Iris pigment epithelial cell (primary cell): Measurements from ENCODE around the gene ACOT11.

Source experiments
- DNase-seq: peaks from one replicate; pipeline ENCODE4 v3.0.0-alpha.2; 2011; ENCODE audit warnings: low read depth

The ACOT11 gene

DNA sequence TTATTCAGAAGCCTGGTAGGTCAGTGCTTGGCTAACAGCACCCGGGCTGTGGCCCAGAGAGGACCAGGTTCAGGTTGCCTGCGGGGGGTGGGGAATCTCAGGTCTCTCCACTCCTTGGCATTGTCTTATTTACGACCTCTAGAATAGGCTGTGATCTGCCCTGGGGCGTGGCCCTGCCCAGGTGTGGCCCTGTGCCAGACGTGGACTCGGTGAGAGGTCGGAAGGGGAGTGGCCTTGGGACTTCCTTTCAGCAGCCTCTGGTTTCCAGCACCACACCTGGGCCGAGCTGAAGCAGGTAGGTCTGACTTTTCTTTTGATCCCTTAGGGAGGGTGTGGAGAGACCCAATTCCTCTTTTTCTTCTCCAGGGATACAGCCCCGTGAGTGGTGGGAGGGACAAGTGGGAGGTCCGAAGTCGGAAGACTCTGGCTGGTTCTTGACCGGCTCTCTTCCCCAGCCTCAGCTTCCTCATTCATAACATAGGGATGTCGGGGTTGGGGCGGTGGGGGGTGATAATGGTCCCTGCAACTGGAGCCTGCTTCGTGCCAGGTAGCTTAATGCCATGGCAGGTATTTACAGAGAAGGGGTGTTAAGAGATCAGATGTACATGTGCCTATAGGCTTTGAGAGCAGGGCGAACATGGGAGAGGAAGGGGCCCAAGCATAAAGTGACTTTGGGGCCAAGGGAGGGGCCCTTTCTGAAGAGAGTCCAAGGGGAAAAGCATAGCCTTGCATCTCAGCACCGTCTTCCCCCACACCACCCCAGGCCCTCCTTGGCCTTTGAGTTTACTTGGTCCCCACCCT is 16.5 kb downstream of the ACOT11 start:
- no peak for DNase-seq

DNA sequence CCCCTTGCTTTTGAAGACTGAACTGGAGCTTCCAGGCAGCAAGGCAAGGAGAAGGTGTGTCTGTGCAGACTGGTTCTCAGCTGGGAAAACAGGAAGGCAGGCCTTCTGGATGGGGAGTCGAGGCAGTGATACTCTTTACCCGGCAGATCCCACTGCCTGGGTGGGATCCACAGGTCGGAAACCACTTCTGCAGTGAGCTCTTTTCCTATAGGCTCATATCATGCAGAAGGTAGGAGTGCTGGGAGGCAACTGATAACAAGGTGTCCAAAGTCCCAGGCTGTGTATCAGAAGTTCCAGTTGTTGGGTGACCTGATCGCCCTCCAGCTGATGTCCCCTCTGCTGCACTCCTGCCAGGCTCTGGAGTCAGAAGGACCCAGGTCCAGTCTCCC is 17.1 kb downstream of the ACOT11 start:
- no peak for DNase-seq

DNA sequence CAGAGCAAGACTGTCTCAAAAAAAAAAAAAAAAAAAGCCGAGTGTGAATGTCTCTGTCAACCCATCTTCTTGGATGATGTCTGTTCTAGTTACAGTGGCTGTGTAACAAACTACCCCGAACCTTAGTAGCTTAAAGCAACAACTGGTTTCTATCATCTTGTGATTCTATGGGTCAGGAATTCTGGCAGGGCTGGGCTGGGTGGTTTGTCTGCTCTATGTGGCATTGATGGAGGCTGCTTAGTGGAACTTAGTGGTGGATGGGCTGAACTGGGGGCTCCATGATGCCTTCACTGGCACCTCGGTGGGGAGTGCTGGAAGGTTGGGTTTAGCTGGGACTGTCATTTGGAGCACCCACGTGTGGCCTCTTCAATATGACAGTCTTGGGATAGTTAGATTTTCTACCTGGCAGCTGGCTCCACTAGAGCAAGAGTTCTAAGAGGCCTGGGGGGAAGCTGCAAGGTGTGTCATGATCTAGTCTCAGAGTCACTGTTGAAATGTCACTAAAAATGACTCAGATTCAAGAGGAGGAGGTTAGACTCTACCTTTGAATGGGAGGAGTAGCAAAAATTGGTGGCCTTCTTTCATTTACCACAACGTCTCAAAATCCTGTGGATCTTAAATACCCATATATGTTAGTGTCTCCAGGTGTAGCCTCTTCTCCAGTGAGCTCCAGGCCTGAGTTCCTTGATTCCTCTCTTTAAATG is 18.6 kb downstream of the ACOT11 start:
- DNase-seq = no peak

DNA sequence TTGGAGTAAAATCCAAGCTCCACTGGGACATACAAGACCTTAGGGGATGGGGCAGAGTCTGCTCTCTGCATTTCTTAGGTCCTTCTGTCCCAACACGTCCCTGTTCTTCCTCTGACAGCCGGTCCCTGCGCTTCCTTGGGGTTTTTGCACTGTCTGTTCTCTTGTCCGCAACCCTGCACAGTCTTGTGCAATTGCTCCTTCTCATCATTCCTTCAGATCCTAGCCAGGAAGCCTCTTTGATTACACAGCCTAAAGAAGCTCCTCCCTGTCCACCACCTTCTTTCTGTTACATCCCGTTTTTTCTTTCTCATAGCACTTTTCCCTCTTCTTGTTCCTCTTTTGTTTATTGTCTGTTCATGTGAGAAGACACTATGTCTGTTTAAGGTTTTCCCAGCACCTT is 19.9 kb downstream of the ACOT11 start:
- peak; percentile 70 for DNase-seq

DNA sequence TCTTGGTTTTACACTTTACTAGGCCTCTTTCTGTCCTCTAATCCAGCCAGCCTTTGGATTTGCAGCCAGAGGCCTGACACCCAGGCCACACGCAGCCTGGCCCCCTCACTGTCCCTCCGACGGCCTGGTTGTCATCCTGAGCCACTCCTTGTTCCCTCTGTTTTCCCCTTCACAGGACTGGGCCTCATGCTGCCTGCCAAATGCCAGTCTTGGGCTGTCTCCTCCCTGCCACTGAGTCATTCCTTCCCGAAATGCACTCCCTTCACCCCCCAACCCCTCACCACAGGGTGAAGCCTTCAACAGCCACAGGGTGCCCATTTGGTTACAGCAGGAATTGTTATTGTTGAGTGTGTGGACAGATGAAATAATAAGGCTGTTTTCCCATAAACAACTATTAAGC is 21.3 kb downstream of the ACOT11 start:
- peak; percentile 17 for DNase-seq

DNA sequence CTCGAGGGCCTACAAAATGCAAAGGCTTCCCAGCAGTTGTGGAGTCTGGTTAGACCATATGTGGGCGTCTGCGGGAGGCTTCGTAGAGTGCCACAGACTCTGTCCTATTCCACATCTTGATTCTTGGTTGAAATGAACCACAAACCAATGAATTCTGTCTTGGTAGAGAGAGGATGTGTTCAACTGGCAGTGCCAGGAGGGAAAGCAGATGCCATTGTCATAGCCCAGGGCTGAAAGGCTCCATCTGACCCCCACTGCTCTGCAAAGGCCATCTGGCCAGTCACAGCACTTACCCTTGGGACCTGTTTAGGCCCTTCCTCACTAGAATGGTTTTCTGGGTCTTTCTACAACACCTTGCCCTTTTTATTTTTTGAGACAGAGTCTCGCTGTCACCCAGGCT is 22.1 kb downstream of the ACOT11 start:
- DNase-seq = no peak

DNA sequence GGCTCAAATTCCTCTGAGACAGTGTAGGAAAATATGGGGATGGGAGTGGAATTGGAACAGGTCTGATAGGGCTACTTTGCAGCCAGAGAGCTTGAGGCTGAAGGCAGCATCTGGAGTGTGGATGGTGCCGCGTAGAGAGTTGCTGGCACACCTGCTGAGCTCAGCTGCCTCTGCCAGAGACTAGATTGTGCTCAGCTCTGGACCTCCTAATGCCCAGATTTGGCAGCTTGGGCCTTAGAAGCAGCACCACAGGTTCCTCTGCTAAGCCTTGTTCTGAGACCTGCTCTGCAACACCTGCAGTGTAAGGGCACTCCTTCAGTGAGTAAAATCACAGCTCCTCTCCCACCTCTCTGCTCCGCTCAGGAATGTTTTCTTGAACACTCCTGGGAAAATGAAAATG is 23.3 kb downstream of the ACOT11 start:
- no peak for DNase-seq

DNA sequence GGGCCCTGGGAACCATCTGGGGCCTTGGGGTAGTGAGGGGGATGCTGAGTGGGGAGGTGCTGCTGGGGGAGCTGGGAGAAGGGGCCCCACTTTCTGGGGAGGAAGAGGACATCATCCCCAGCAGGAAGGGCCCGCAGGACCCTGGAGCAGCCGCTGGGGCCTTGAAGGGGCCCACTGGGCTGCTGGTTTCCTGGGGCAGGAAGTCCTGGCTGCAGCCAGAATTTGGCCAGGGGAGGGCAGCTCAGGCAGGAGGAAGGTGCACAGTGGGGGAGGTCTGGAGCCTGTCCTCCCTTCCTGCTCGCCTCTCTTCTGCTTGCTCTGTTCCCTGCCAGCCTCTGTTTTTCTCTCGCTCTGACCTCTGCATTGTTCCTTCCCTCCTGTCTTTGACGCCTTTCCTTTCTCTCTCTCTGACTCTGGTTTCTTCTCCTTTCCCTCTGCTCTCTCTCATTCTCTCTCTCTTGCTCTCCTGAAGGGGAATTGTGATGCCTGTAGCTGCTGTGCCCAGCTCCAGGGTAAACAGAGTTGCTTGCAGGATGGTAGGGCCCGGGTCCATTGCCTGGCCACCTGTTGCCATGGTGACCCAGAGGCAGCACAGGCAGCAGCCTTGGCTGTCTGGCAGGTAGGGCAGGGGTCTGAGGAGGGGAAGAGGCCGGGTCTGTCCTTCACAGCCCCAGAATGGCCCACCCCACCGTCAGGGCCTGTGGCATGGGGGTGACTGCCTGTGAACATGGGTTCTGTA is 23.9 kb downstream of the ACOT11 start:
- DNase-seq = no peak

DNA sequence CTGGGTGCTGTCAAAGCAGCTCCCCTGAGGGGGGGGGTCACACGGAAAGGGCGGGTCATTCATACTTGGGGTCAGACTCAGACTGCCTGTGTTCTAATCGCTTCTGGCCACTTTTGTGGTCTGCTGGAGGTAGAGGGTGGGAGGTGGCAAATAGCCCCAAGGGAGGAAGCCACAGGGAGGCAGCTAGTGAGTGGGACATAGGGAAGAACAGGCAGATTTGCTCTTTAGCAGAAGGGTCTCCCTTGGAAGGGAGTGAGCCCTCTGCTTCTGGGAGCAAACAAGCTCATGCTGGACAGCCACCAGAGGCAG is 24.5 kb downstream of the ACOT11 start:
- DNase-seq = no peak

DNA sequence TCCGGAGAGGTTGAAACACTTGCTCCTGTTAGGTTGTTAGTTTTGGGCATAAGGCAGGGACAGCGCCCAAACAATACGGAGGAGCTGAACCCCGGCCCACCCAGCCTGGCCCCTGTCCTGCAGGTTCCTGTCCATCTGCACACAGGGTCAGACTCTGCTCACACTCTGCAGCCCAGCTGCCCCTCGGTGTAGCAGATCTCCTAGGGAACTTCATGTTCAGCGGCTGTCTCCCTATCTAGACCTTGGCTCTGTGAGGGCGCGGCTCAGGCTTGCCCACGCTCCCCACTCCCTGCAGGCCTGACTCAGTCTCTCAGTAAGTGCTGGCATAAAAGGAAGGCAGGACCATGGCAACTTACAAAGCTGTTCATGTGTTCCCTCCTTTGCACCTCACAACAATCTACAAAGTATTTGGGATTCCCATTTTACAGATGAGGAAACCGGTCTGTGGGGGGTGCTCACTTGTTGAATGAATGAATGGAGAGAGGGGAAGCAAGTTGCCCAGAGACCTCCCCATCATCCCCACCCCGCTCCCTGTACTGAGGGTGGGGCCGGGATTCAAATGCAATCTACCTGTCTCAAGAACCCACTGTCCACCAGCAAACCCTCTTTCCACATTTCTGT is 26.2 kb downstream of the ACOT11 start:
- DNase-seq = no peak

DNA sequence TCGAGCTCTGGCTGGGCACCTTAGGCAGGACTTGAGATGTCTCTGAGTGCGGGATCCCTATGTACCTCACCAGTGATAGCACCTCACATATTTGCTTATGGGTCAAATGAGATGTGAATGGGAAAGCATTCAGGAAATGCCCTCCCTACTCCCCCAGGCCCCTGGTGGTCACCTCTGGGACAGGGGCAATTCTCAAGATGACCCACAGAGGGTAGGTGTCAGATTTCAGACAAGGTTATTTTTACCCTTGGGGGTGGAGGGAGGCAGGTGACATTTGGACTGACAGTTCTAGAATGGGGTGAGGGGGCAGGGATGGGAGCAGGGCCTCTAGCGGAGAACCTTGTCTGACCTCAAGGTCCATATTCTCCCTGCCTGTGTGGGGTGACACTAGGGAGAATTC is 27.1 kb downstream of the ACOT11 start:
- DNase-seq = no peak

DNA sequence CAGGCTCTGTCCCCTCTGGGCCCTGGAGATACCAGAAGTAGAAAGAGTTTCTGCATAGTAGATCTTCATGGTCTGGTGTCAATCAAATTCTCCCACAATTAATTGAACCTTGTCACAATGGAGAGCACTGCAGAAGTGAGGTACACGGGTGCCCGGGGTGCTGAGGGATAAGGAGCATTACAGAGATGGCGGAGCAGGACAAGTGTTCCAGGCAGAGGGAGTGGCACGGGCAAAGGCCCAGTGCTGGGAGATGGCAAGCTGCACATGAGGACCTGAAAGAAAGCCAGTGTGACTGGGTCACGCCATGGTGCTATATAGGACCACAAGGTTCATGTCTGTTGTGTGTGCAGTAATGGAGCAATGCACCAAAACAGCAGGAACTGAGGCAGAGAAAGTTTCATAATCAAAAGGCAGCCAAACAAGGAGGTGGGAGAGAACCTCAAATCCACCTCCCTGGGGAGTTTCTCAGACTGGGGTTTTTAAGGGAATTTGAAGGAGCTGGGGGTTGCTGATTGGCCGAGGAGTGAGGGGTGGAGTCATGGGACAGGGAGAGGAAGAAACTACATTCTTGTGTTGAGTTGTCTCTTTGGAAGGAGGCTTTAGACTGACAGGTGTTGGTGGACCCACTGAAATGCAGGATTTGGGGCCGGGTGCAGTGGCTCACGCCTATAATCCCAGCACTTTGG is 27.7 kb downstream of the ACOT11 start:
- no peak for DNase-seq

DNA sequence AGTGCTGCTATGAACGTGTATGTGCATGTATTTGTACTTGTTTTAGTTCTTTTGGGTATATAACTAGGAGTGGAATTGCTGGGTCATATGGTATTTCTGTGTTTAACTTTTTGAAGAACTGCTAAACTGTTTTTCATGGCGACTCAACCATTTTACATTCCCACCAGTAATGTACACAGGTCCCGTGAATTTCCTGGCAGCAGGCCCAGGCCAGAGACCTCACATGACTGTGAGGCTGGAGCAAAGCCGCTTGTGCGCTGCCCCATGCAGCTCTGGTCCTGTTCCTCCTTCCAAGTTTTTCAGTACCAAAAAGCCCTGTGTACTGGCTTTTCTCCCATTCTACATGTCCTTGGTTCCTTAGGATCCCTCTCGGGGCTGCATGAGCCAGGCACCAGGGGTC is 29.6 kb downstream of the ACOT11 start:
- DNase-seq = peak; percentile 64

DNA sequence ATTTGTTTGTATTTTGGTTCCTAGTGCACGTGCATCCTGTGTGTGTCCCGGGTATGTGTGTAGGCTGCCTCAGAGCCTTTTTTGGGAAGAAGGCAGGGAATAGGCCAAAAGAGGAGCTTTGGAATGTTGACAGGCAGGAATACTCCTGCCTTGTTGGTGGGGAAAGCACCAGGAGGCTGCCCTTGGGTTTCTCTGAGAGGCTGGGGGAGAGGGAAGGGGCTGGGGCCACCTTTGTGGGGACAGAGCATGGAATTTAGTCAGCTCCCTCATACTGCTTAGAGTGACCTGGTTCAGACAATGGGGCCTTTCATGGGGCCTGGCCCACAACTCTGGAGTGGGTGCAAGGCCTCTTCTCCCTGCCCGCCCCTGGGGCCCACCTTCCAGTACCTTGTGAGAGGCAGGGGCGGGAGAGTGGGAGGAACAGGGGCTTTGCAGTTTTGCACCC is 31.3 kb downstream of the ACOT11 start:
- no peak for DNase-seq

DNA sequence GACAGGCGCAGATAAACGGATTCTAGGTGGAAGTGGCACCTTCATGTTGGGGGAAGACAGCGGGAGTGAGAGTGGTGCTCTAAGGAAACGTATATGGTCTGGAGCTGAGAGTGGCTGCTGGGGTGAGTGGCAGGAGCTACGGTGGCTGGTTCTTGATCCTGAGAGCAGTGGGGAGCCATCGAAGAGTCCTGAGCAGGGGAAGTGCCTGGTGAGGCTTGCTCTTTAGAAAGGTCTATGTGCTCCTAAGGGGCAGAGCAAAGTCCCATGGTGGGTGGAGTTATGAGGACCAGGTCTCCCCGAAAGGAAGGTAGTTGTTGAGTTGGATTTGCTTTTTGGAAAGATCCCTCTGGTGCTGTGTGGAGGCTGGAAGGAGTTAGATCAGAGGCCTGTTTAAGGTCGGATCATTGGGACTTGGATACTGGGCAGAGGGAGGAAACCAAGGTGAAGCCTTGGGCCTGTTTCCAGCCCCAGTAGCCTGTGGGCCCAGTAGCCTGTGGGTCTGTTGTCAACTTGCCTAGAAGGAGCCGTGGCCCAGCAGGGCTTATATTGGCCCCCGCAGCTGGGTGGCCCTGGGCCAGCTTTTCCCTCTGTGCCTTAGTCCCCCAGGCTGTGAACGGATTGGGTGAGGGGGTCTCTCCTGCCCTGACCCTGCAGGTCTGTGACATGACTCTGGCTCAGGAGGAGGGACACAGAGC is 33.0 kb downstream of the ACOT11 start:
- DNase-seq = no peak

DNA sequence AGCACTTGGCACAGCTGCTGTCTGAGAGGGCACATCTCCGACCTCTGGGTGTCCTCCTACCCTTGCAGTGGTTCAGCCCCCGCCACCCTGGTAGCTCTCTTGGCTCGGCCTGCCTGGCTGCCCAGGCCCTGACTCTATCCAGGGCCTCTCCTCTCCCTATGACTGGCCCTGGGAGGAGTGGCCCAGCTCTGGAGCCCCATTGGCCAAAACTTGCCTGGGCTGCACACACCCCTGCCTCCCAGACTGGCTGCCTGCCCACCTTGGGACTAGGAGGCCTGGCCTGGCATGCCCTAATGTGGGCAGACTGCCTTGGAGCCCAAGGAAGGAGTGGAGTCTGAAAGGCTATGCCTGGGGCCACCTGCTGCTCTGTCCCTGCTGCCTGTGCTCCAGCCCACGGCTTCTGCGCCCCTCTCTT is 33.6 kb downstream of the ACOT11 start:
- peak; percentile 56 for DNase-seq

DNA sequence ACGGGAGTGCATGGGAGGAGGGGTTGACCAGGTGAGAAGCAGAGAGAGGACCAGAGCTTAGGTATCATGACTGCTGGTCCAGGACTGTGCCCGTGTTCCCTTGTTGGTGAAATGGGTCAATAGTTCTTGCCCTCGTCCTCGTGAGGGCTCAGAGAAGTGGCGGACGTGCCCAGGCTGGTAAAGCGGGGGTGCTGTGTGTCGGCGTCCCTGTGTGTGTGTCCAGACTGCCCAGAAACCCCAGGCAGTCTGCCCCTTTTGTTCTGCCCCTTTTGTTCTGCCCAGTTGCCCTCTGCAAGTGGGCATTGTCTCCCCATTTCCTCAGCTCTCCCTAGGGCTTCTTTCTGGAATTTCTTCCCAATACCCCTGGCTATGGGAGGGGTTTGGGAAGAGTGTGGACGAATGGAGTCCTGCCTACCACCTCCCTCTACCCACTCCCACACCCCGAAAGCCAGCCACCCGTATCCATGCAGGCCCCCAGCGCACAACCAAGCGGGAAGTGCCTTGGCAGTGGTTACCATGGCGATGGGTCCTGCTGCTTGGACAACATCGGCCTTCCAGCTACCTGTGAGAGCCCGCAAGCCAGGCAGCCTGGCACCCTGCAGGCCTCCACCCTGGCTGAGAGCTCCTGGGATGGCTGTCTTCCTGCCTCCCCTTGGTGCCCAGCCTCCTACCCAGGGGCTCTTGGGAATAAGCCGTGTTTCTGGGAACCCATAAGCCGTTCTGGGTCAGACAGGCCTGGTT is 34.7 kb downstream of the ACOT11 start:
- no peak for DNase-seq

DNA sequence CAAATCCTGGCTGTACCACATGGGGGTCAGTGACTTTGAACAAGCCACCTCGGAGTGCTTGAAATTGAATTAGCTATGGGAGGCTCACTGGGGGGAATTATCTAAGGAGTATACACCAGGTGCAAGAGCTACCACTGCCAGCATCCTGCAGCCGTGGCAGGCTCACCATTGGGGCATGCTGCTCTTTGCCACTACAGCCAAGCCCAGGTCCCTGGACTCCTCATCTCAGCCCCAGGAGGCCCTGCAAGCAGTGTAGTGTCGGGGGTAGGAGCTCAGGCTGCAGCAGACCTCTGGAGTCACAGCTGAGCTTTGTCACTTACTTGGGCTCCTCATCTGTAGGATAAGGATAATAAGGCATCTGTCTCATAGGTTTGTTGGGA is 35.3 kb downstream of the ACOT11 start:
- no peak for DNase-seq

DNA sequence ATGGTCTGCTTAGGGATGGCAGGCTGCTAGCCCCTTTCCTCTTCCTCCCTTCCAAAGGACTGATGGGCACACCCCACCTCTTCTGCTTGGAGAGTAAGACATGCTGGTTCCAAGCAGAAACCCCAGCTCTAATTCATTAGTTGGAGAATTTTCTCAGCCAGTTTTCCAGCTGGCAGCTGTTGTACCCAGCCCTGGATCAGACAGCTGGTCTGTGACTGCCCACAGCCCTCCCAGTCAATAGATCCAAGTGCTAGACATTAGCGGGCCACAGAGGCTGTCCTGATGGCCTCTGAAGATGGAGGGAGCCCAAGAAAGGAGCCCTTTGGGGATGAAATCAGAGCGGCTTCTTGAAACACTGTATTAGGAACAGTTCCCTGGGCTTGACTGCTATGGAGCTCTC is 35.8 kb downstream of the ACOT11 start:
- DNase-seq = no peak

DNA sequence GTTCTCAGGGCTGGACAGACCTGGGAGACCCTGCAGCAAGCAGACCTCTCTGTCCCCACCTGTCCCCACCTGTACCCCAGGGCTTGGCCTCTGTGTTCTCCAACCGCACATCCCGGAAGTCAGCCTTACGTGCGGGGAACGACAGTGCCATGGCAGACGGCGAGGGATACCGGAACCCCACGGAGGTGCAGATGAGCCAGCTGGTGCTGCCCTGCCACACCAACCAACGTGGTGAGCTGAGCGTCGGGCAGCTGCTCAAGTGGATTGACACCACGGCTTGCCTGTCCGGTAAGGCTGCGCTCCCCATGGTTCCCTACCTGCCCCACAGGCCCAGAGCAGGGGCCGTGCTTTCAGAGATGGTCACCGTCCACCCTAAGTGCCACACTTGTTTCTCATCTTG is 36.5 kb downstream of the ACOT11 start:
- no peak for DNase-seq
